IMR-90 (cell line): ENCODE results near the gene BEST1. TPM values are rescaled to one million over a fixed set of nuclear protein-coding genes. Genes with fewer than 3 reads are reported as not detected.

Experiments
- ATAC-seq: fragments of 200-7000 bp; cut with Tn5 transposase; 2 replicates; pipeline ENCODE4 v1.9.1; 2020; ENCODE audit warnings: low read depth, mild to moderate bottlenecking, moderate library complexity
- BruUV-seq: library from RNA; stranded (reverse); fragments of 400-500 nt; replicated peaks from 2 replicates; lab custom pipeline; 2021; lab: Mats Ljungman, UMichigan
- CTCF ChIA-PET: fragments of 300-600 bp; formaldehyde crosslinking; extraction: SDS; loops from one replicate; lab custom pipeline; 2021; ENCODE audit warnings: antibody characterized with exemption; lab: Yijun Ruan, JAX
- POLR2A ChIA-PET: fragments of 300-600 bp; sonication (Branson Sonifier 250); formaldehyde crosslinking; loops from one replicate; lab custom pipeline; 2022; ENCODE audit warnings: antibody characterized with exemption; ENCODE audit not compliant: unreplicated experiment; lab: Charles Lee
- DNase-seq: peaks from one replicate; pipeline ENCODE4 v3.0.0; 2013
- H2AFZ ChIP-seq: replicated peaks from 2 replicates; pipeline ENCODE3; 2013; ENCODE audit warnings: low read length, mild to moderate bottlenecking; ENCODE audit not compliant: poor library complexity
- H2AK5ac ChIP-seq: 2 replicates; pipeline ENCODE4 v1.6.1; 2013; ENCODE audit warnings: low read depth, low read length, inconsistent platforms
- H2AK9ac ChIP-seq: replicated peaks from 2 replicates; pipeline ENCODE3; 2013; ENCODE audit warnings: mild to moderate bottlenecking, low read depth, low read length, moderate library complexity; ENCODE audit not compliant: poor library complexity
- H2BK120ac ChIP-seq: 2 replicates; pipeline ENCODE4 v1.6.1; 2013; ENCODE audit warnings: low read depth, low read length, inconsistent platforms
- H2BK15ac ChIP-seq: 3 replicates; pipeline ENCODE4 v1.6.1; 2013; ENCODE audit warnings: low read depth, low read length, inconsistent platforms
- H2BK20ac ChIP-seq: 2 replicates; pipeline ENCODE4 v1.6.1; 2013; ENCODE audit warnings: low read depth, mild to moderate bottlenecking, inconsistent platforms, low read length, moderate library complexity
- H2BK5ac ChIP-seq: 2 replicates; pipeline ENCODE4 v1.6.1; 2013; ENCODE audit warnings: mild to moderate bottlenecking, low read depth, low read length, inconsistent platforms; ENCODE audit not compliant: poor library complexity, severe bottlenecking
- H3K14ac ChIP-seq: replicated peaks from 2 replicates; pipeline ENCODE4 v1.6.1; 2013; ENCODE audit warnings: low read depth, low read length, inconsistent platforms
- H3K18ac ChIP-seq: 2 replicates; pipeline ENCODE4 v1.6.1; 2013; ENCODE audit warnings: low read depth, low read length, control low read depth
- H3K23ac ChIP-seq: 2 replicates; pipeline ENCODE4 v1.6.1; 2013; ENCODE audit warnings: low read depth, low read length, inconsistent platforms
- H3K27ac ChIP-seq: 2 replicates; pipeline ENCODE4 v1.5.1; 2013; ENCODE audit warnings: mild to moderate bottlenecking, control low read depth, low read length; ENCODE audit not compliant: insufficient read depth
- H3K27me3 ChIP-seq: 2 replicates; pipeline ENCODE4 v1.6.1; 2013; ENCODE audit warnings: low read length; ENCODE audit not compliant: control insufficient read depth, insufficient read depth
- H3K36me3 ChIP-seq: 2 replicates; pipeline ENCODE4 v1.6.1; 2013; ENCODE audit warnings: low read length, mixed read lengths; ENCODE audit not compliant: control insufficient read depth, insufficient read depth
- H3K4ac ChIP-seq: 2 replicates; pipeline ENCODE4 v1.6.1; 2013; ENCODE audit warnings: low read depth, low read length, inconsistent platforms
- H3K4me1 ChIP-seq: 2 replicates; pipeline ENCODE4 v1.6.1; 2013; ENCODE audit warnings: low read length, mixed read lengths; ENCODE audit not compliant: control insufficient read depth, insufficient read depth
- H3K4me2 ChIP-seq: 2 replicates; pipeline ENCODE4 v1.6.1; 2013; ENCODE audit warnings: low read depth, mild to moderate bottlenecking, control low read depth, low read length, moderate library complexity
- H3K4me3 ChIP-seq: 2 replicates; pipeline ENCODE4 v1.5.1; 2013; ENCODE audit warnings: low read depth, mild to moderate bottlenecking, control low read depth, low read length, moderate library complexity; ENCODE audit not compliant: insufficient read depth
- H3K56ac ChIP-seq: 2 replicates; pipeline ENCODE4 v1.6.1; 2013; ENCODE audit warnings: low read length, inconsistent platforms; ENCODE audit not compliant: insufficient read depth; ENCODE audit errors: extremely low read depth
- H3K79me1 ChIP-seq, 2 experiments: 2 replicates each; pipeline ENCODE4 v1.6.1; 2013; ENCODE audit warnings: low read length in 2 of 2, inconsistent platforms in 1 of 2, low read depth in 1 of 2
- H3K9ac ChIP-seq: 2 replicates; pipeline ENCODE4 v1.6.1; 2013; ENCODE audit warnings: low read depth, low read length, control low read depth
- H3K9me1 ChIP-seq: 2 replicates; pipeline ENCODE4 v1.6.1; 2013; ENCODE audit warnings: low read length, inconsistent platforms; ENCODE audit not compliant: insufficient read depth
- H3K9me3 ChIP-seq: 2 replicates; pipeline ENCODE4 v1.6.1; 2013; ENCODE audit warnings: low read length; ENCODE audit not compliant: control insufficient read depth, insufficient read depth
- H4K20me1 ChIP-seq: 2 replicates; pipeline ENCODE4 v1.6.1; 2013; ENCODE audit warnings: low read length, inconsistent platforms; ENCODE audit not compliant: insufficient read depth
- H4K5ac ChIP-seq: 2 replicates; pipeline ENCODE4 v1.6.1; 2013; ENCODE audit warnings: mild to moderate bottlenecking, low read depth, low read length, control low read depth
- H4K8ac ChIP-seq, 2 experiments: 2 replicates each; pipeline ENCODE4 v1.6.1; 2013; ENCODE audit warnings: low read depth in 2 of 2, low read length in 2 of 2, control low read depth in 1 of 2, inconsistent platforms in 1 of 2
- H4K91ac ChIP-seq: 2 replicates; pipeline ENCODE4 v1.6.1; 2013; ENCODE audit warnings: low read depth, low read length, inconsistent platforms; ENCODE audit not compliant: insufficient read depth
- BHLHE40 ChIP-seq: fragments of 150-350 bp; IDR thresholded peaks from 2 replicates; pipeline ENCODE4 v1.6.1; 2016; ENCODE audit warnings: mild to moderate bottlenecking, low read depth, low read length
- CTCF ChIP-seq: conservative IDR thresholded peaks from 2 replicates; pipeline ENCODE4 v1.5.1; 2012; ENCODE audit warnings: mild to moderate bottlenecking, low read depth, low read length, improper control_type of control experiment
- ELK1 ChIP-seq: fragments of 150-350 bp; IDR thresholded peaks from 2 replicates; pipeline ENCODE4 v1.6.1; 2016; ENCODE audit warnings: low read depth, mild to moderate bottlenecking, low read length, moderate library complexity, borderline replicate concordance
- MAFK ChIP-seq: IDR thresholded peaks from 2 replicates; pipeline ENCODE4 v1.6.1; 2012; ENCODE audit warnings: low read depth, low read length, improper control_type of control experiment
- MAZ ChIP-seq: IDR thresholded peaks from 2 replicates; pipeline ENCODE4 v1.6.1; 2012; ENCODE audit warnings: low read depth, mild to moderate bottlenecking, low read length, improper control_type of control experiment, moderate library complexity, borderline replicate concordance
- MXI1 ChIP-seq: IDR thresholded peaks from 2 replicates; pipeline ENCODE4 v1.6.1; 2012; ENCODE audit warnings: low read depth, mild to moderate bottlenecking, low read length, moderate library complexity, borderline replicate concordance
- NFE2L2 ChIP-seq: fragments of 150-350 bp; IDR thresholded peaks from 2 replicates; pipeline ENCODE4 v1.6.1; 2016; ENCODE audit warnings: low read depth, mild to moderate bottlenecking, low read length
- POLR2A ChIP-seq: IDR thresholded peaks from 2 replicates; pipeline ENCODE4 v1.6.1; 2012; ENCODE audit warnings: mild to moderate bottlenecking, low read depth, low read length
- RAD21 ChIP-seq: IDR thresholded peaks from 2 replicates; pipeline ENCODE4 v1.6.1; 2012; ENCODE audit warnings: low read length, improper control_type of control experiment
- SMC3 ChIP-seq: fragments of 150-350 bp; IDR thresholded peaks from 2 replicates; pipeline ENCODE4 v1.6.1; 2016; ENCODE audit warnings: low read depth, mild to moderate bottlenecking, antibody characterized with exemption, low read length, moderate library complexity
- WGBS, 2 experiments: methylation state at CpG; one replicate each; pipeline versions ENCODE4 v1.1.5 to v1.1.7; 2013; ENCODE audit warnings: missing lambda C conversion rate in 2 of 2; ENCODE audit not compliant: insufficient read length in 1 of 2; ENCODE audit errors: extremely low coverage in 2 of 2; 5-methylcytosine and 5-hydroxymethylcytosine counted together
- dilution Hi-C: fragments of 300-500 bp; cut with HindIII; formaldehyde crosslinking; loops from one replicate; pipeline ENCODE4 v1.14.3; 2018; ENCODE audit warnings: low sequenced_read_pairs; ENCODE audit not compliant: unreplicated experiment
- in situ Hi-C: fragments of 300-500 bp; cut with MboI; formaldehyde crosslinking; loops from 3 replicates; pipeline ENCODE4 v1.14.3; 2019; ENCODE audit warnings: low sequenced_read_pairs, inconsistent platforms, mixed read lengths
- intact Hi-C: fragments of 100-400 bp; cut with micrococcal nuclease; formaldehyde crosslinking; loops from 2 replicates; pipeline ENCODE4 v1.10.0; 2022
- polyA plus RNA-seq, 3 experiments: library from polyadenylated mRNA; depleted of rRNA; stranded (reverse); fragments of >200 nt; gene quantifications; 2 replicates each; pipeline ENCODE4 v1.2.3, GENCODE V29; 2012; ENCODE audit warnings: low replicate concordance in 1 of 3
- total RNA-seq: library from RNA; depleted of rRNA; stranded (reverse); fragments of >200 nt; gene quantifications from 2 replicates; pipeline ENCODE4 v1.2.3, GENCODE V29; 2012

Gene BEST1
- total and polyA plus RNA-seq, 2 of the 4 experiments (the other 2 are of a cell fraction): 0.90 to 1.4 TPM

- no TSS peak for BruUV-seq
- Histone ChIP-seq H3K27me3 (peaks cover 2% of the 10 kb centered on the region), H4K20me1 (no peaks in the 10 kb centered on the region), H3K56ac (no peak overlapping the region), H4K5ac (no peak overlapping the region), H3K18ac (no peak overlapping the region), H3K4ac (no peak overlapping the region), H2BK5ac (no peak overlapping the region), H3K23ac (no peak overlapping the region), H3K9me1 (peaks cover 11% of the 10 kb centered on the region), H2AK5ac (no peak overlapping the region), H3K36me3 (no peaks in the 10 kb centered on the region), H3K14ac (no peak overlapping the region), H2AK9ac (no peak overlapping the region), H3K9me3 (no peaks in the 10 kb centered on the region), H3K4me3 (no peak overlapping the region), H3K4me1 (peaks cover 8% of the 10 kb centered on the region; the same call in 1 of the 2 replicates), H2BK15ac (no peak overlapping the region), H3K4me2 (no peak overlapping the region), H2BK120ac (peak overlapping the region; percentile 40; the same call in 1 of the 2 replicates), H4K8ac (no peak overlapping the region), H2AFZ (peak overlapping the region; percentile 84), H3K79me1 (peaks cover 0 to 6% of the 10 kb centered on the region in 2 experiments; a peak in 1 of 4 replicates), H3K9ac (no peak overlapping the region), H3K27ac (no peak overlapping the region), H2BK20ac (no peak overlapping the region), H4K91ac (no peak overlapping the region)
- in situ Hi-C loops: loop anchor here (5.0 kb wide), 1 partner anchor 50 kb away; no protein-coding TSS in a partner anchor
- ATAC-seq (peak; percentile 85), DNase-seq (peak; percentile 88)
- intact Hi-C loops: loop anchor here (1.0 kb wide), 5 partner anchors 48 to 161 kb away; no protein-coding TSS in a partner anchor
- TF ChIP-seq ELK1 (no peak), POLR2A (0 out of 2 replicates have a peak, but pooled peaks have one; percentile 46), MAZ (0 out of 2 replicates have a peak, but pooled peaks have one; percentile 25), RAD21 (peak; percentile 99), CTCF (peak; percentile 98), BHLHE40 (no peak), MAFK (no peak), SMC3 (peak; percentile 96), MXI1 (no peak), NFE2L2 (no peak)
- ChIA-PET CTCF (interaction anchor here (0.6 to 3.1 kb wide), 17 partner anchors 10 to 151 kb away, joined by 3 to 52 read pairs (median 4); partner anchors contain the start of gene FTH1), POLR2A (no interaction called here)
- dilution Hi-C loops: no loop called here
- 8% methylated on average over 2 of the region's 8 CpGs; no CpG with 5 or more reads in 1 of the 2 experiments for WGBS, 2 experiments
Measured at GRCh38 chr11:61947486-61948210, 2.5 kb upstream of the BEST1 start.
